TTC549 (cell line): Measurements from ENCODE around the gene CACNA2D3.

ENCODE experiments used
- FAIRE-seq: peaks from 2 replicates; lab custom pipeline; 2012; peaks lifted over from hg19 to GRCh38; lab: Jason Lieb, UNC

CACNA2D3 gene

DNA sequence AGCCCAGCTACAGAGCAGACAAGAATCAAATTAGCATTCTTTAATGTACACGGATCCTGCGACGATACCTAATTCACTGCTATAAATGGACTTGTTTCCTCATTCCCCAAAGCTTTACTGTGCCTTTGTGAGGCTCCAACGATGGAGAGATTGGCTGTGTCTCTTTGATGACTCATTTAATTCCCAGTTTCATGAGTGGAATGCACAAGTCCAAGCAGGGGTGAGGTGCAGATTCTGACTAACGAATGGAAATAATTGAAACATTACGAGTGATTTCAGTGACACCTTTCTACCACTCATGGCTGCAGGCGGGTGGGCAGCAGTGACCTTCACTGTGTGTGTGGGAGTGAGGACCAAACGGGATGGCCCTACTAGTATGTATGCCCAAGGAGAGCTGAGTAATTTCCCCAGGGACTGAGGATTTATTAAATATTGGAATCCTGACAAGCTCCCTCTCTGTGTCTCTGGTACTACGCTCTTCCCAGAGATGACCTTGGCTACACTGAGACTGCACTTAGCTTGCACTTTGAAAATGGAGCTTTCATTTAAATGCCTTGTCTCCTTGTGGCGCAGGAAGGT, 156.7 kb downstream of the CACNA2D3 start:
- FAIRE-seq = no peak

DNA sequence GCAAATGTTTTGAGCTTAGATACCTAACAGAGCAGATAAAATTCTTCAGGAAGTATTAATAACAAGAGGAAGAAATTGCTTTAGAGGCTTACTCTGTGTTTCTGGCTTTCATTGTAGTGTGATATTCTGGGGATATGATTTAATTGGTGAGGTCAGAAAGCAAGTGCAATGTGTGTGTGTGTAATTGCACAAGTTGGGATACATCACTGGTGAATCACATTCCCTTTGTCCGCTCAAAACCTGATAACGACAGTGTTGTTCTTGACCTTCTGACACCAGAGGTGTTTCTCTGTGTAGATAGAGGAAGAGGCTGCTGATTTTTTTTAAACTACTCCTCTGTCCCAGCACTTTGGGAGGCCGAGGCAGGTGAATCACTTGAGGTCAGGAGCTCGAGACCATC, 161.1 kb downstream of the CACNA2D3 start:
- no peak for FAIRE-seq

DNA sequence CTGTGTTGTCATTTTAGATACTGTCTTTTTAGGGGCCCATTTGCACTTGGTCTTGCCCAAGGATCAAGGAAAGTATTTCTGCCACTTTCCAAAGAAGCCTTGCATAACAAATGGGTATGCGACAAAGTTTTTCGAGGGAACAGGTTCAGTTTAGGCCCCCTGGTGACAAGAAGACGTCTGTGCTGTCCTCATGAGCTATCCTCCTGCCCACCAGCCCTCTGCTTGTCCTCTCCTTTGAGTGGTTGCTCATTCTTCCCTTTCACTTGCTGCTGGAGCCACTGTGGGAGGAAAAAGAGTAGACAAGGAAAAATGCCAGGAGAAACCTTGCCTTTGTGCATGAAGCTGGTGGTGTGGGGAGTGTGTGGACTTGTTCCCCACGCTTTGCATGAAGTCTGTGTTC, 171.9 kb downstream of the CACNA2D3 start:
- FAIRE-seq = no peak

DNA sequence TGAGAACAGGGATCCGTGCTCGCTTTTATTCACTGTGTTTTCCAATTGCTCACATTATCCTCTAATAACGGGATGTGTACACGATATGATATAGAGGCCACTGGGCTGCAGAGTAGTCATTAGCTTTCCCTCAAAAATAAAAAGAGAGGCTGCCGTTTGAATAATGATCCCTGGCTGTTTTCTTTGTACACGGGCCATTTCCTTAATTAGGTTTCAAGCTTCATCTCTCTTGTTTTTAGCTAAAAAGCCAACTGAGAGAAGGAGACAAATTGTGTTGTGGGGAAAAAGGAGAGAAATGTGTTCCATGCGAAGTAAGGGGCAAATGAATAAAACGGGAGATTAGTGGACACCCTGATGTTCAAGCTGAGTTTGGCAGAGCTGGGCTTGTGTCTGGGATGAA, 174.2 kb downstream of the CACNA2D3 start:
- no peak for FAIRE-seq

DNA sequence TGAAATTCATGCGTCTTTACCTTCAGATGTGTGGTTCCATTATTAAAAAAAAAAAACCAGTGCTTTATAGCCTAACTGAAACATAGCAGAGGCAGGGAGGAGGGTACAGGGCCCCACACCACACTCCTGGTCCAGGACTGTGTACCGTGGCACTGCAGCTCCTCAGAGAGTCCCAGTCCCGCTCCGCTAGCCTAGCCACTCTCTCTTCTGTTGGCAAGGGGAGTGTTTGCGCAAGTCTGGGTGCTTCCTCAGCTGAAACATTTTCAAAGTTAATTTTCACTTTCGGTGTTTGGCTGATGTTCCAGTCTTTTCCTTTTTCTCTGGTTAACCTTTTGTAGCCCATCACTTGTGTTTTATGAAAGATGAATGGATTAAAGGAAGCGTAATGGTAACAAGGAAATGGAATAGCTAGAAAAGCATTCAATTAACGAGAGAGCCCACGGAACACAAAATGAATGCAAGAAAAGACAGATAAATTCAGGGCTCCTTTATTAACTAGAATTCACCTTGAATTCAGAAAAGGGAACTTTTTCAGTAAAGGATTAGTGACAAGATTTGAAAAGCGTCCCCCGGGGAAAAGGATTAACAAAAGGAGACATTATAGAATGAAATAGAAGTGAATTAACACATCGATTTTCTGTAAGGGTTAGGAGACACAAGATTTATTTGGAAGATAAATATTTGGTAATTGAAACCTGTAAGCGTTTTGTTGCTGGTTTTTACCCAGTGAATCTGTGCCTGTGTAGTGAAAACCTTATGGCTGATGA, 177.0 kb downstream of the CACNA2D3 start:
- FAIRE-seq = no peak

DNA sequence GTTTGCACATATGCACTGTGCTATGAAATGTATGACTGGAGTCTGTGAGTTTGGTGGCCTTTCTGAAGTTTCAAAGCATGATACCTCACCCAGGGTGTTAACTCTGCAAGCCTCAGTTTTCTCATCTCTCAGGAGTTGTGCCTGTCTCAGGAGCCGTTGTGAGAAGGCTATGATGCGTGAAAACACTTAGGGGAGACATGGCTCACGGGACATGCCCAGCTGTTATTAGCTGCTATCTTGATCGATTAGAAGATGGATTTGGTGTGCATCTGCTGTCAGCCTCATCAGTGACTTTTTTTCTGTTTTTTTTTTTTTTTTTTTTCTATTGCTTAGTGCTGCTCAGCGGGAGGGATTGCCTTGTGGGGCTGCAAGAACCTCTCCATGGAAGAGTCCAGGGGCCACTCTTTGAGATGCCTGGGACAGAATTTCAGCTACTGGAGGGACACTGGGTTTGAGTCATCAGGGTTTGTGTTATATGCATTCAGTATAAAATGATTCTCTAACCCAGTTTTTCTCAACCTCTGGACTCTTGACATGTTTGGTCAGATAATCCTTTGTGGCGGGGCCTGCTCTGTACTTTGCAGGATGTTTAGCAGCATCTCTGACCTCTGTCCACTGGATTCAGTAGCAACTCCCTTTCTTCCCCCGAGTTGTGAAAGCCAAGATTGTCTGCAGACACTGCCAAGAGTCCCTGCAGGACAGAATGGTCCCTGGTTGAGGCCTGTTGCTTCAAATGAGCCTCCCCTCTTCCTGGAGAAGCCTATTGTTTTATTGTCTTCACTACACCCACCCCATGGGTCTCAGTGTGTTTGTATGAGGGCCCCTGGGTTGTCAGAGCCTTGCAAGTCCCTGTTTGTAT, 181.4 kb downstream of the CACNA2D3 start:
- FAIRE-seq = no peak

DNA sequence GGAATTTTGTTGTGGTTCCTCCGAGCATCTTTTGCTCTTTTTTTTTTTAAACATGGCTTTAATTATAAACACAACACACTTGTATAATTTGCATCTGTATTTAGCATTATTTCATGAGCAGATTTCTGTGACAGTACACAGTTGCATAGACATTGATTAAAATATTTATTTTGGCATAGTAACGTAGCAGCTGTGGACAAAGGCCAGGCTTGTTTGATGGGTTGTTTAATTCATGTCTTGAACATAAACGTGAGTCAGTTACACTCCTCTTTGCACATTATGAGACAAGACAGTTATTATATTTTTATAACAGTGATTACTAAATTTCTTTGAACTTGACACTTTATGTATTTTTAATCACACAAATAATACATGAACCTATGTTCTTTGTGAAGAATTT, 182.5 kb downstream of the CACNA2D3 start:
- FAIRE-seq = no peak

DNA sequence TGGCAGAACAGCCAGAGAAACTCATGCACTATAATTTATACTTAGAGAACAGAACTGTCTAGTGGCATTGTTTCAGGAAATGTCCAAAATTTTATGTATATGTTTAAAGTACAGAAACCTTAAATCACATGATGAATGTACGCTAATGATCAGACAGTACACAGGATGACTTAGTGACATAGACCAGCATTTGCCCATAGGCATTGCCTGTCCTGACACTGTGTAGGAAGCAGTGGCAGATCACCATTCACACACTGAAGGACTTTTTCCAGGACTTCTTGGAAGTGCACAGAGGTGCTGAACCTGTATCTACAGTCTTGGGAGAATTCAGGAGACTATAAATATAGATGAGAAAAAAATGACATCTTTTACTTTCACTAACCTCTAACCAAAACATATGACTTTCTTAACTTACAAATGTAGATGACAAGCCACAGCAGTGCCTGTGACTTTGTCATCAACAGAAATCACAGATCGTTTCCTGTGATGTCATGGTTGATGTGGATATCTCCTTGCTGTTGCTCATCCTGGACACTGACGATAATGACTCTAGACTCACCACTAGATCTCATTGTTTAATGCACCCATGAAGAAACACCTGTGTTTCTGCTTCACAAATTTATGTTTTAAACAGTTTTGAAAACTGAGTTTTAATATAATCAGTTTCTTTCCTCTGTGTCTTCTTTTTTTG, 183.2 kb downstream of the CACNA2D3 start:
- FAIRE-seq = no peak

DNA sequence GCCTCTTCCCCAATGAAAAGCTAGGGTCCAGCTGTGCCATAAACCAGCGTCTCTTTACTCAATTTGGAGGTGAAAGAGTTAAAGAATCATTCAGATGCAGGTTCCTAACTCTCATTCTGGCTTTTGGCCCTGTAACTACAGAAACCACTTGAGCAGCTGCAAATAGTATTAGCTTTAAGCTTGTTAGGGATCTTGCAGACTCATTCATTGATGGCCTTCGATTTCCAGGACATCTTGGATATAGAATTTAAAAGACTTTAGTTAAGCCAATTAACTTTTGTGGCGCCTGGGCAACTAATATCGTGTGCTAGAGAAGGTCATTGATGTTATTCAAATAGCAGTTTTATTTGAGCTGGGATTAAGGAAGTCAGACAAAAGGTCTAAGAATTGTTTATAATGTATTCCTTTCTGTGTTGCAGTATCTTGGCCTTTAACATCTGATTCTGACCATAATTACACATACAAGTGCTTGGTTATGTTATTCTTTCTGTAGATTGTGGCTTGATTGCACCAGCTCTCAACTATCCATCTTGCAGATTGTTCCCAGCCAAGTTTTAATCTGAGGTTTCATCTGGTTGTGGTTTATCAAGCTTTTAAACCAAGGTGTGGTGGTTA, 185.3 kb downstream of the CACNA2D3 start:
- no peak for FAIRE-seq

DNA sequence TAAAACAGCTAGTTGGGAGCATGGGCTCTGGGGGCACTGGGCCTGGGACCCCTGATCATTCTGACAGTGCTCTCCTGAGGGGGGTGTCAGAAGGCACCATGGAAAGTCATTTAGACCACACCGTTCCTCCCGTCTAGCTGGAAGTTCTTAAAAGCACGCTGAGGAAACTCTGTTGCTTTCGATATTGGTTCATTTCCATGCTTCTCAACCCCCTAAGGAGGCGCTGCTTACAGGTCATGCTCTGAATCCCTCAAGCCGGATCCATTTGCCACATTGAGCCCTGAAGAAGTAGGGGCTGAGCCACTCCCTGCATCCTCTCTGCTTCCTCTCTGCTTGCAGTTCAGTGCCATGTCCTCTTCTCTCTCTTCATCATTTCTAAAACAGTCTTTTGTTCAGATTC, 187.2 kb downstream of the CACNA2D3 start:
- FAIRE-seq = no peak

DNA sequence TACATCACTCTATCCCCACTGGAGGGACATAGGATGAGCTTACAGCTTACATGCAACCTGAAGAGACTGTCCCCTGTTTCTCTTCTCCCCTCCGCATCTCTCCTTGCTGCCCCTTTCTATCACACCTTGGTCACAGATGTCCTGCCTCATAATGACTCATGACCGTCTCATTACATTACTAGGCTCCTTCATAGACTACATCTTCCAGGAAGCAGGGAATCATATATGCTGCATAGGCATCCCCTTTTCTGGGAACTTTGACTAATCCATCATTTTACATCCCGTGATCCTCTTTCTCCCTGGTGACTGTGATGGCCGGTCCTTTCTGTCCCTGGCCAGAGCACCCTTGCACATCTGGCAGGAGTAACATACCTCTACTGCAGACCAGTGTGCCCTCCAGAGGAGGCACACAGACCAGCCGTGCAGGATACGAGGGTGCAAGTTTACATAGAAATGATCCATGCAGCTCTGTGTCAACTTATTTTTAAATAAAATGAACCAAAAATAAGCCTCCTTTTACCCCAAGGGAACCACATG, 188.9 kb downstream of the CACNA2D3 start:
- no peak for FAIRE-seq

DNA sequence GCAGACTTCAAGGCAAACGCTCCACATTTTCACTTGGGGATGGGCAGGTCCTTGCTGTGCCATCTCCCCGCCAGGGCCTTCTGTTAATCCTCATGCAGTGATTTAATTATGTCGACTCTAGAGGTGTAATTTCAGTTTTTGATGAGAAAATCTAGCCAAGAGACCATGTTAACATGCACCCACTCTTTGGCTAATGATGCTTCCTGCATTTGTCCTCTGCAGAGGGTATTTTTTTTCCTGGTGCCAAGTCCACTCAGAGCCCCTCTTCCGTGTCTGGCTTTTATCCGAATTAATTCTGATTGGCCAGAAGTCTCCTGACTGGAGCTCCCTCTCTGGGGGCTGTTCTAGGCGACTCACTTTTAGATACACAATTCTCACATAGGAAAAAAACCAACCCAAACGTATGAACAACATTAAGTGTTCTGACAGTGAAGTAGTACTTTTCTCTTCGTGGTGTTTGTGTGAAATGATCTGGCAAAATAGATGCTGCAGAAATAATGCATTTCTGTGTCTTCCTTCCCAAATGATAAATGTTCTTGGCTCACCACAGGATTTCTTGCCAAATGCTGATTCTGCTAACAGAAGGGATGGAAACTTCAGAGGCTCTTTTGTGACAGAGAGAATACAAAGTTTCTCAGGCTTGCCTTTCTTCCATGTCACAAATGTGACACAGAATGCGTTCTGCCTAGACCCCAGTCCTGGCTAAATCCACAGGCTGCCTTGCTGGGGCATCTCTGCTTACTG, 190.0 kb downstream of the CACNA2D3 start:
- FAIRE-seq = no peak

DNA sequence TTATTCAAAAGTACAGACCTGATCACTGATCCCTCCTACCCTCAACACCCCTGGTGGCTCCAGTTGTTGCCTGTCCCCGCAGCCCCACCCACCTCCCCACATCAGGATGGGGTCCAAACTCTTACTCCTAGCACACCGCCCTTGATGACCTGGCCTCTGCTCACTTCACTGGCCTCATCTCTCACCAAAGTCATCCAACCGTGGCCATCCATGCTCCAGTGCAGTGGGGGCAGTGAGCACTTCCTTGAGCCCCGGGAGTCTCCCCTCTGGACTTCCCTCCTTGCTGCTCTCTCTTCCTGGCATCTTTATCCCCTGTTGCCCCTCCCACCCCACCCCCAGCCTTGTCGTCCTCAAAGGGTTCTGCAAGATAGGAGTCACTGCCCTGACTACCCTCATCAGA, 191.1 kb downstream of the CACNA2D3 start:
- FAIRE-seq = no peak

DNA sequence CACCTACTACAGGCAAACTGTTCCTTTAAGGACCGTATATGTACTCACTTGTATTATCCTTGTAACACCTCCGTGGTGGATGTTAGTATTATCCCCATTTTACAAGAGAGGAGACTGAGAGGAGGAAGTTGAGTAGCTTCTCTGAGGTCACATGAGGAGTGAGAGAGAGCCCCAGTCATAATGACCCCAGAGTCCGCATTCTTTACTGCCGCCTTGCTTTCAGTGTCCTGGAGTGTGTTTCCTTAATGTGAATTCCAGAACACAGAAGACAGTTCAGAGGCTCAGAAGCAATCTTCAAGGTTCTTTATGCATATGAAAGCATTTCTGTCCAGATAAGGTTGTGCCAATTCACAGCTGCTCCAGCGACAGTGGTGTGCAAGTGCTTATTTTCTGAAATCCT, 199.2 kb downstream of the CACNA2D3 start:
- FAIRE-seq = no peak

DNA sequence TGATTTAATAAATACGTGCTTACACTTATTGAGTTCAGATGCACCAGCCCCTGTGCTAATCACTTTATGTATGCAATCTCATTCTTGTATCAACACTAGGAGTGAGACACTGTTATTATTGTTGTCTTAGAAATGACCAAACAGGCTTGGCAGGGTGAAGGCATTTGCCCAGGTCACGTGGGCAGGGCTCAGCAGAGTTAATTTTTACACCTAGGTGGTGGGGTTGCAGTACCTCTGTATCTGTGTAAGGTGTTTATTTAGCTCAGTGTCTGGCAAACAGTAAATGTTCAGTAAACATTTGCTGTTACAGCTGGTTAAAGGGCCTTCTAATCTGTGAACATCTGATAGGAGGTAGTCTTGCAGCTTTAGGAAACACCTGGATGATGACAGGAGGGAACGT, 200.0 kb downstream of the CACNA2D3 start:
- no peak for FAIRE-seq

DNA sequence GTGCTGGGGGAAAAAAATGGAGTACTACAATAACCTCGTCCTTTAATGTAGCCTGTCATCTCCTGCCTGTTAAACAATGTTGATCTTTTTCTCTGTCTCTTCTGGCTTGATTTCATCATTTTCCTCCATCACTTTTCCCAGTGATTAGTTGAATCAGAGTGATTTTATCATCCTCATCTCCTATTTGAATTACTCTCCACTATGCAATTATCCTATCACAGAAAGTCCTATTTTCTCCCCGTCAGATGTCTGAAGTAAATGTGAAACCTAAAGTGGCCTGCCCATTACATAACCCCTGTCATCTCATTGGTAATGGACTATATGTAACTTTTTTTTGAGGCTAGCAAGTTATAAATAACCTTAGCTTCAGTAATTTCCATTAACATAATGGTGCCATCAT, 201.8 kb downstream of the CACNA2D3 start:
- no peak for FAIRE-seq

DNA sequence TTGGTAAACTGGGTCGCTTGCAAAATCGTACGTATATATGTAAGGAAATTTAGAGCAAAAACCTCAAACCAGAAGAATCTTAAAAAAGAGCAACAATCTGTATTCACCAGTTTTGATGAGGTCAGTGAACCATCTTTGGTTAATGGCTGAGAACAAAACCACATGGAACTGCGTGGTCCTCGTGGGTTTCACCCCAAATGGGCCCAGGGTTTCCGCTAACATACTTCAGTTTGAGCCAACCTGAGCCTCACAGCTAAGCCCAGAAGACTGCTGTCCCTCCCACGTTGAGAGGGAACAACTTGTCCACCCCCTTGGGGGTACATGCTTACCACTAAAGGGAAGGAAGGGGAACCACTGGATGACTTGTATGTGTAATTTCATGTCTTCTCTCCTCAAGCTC, 204.6 kb downstream of the CACNA2D3 start:
- FAIRE-seq = no peak

DNA sequence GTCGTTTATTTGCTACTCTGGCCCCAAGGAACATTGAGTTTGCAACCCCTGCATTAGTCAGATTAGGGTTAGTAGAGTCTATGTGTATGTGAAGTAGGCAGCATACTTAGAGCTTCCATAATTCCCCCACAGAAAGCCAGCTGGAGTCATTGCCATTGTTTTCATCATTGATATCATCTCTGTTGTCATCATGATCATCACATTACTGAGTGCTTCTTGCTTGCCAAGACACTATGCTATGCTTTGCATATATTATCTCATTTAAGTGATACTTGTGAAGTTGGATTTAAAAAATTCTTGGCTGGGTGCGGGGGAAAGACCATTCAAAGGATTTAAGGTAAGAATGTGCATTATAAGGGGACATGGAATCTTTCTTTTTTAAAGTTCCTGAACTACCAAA, 209.0 kb downstream of the CACNA2D3 start:
- no peak for FAIRE-seq

DNA sequence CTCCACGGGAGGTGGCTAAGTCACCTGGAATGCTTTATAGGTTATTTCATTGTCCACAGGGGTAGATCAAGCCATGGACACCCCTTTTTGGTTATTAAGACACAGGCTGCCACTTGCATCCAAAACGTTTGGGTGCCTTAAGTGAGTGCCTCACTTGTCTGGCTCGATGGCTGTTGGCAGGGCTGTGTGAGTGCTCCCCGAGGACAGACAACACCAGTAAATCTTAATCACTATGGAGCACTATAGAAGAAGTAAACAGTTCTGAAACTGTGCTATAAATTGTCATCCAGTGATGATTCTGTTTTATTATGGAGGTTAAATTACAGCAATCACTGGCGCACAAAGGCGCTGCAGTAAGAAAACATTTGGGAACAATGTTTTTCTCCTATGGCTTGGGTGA, 215.5 kb downstream of the CACNA2D3 start:
- FAIRE-seq = no peak

DNA sequence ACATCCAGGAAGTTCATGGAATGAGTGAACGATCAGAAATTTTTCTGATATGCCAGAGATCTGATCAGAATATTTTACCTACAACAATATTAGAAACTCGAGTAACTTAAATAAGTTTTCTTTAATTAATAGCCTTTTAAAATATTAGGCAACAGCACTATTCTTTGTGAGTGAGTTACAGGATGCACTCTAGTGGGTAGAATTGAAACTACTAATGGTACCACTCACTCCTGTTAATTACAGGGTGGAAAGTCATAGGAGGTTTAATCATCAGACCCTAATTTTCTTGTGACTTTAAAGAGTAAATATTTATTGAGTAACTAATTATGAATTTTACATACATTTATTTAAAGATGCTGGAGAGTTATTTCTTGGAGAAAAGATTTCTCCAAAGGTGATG, 217.3 kb downstream of the CACNA2D3 start:
- no peak for FAIRE-seq

DNA sequence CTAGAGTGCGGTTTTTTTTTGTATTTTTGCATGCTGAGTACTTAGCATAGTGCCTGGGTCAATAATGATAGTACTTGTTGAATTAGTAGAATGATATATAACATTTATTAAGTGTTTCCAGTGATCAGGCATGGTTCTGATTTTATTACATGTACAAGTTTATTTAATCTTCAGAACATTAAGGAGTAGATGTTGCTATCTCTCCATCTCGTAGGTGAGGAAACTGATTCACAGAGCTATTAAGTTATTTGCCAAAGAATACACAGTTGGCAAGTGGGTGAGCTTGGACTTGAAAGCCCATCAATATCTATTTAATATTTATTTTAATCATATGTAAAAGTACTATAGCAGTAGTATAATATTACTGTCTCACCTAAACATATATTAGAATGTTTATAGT, 219.5 kb downstream of the CACNA2D3 start:
- no peak for FAIRE-seq
